Stimulated activated CD8-positive, alpha-beta memory T cell treated with anti-CD3 and anti-CD28 coated beads, Interleukin-15, amount 100 ng/mL, for 24 hours (primary cell): ENCODE results near the gene PTPN9.
"Not testable (repeated sequence)": the region's sequence is repeated elsewhere in the genome, so short reads cannot be mapped to it uniquely, and the experiment has no call there.

Source experiments
- DNase-seq: peaks from one replicate; pipeline ENCODE4 v3.0.0-alpha.2; 2020; ENCODE audit warnings: low read depth

PTPN9 gene

GRCh38 chr15:75582943-75583342 is 3.8 kb upstream of the PTPN9 start:
- not testable (repeated sequence) for DNase-seq

- no peak for DNase-seq
Observed at GRCh38 chr15:75578173-75578947, 755 bp downstream of the PTPN9 start.

- no peak for DNase-seq
Observed at GRCh38 chr15:75577401-75578172, 1.5 kb downstream of the PTPN9 start.

- no peak for DNase-seq
Observed at GRCh38 chr15:75573648-75574384, 5.3 kb downstream of the PTPN9 start.

- DNase-seq, result no peak
Observed at GRCh38 chr15:75570126-75570845, 8.8 kb downstream of the PTPN9 start.

- DNase-seq, result no peak
Observed at GRCh38 chr15:75565062-75565970, 13.8 kb downstream of the PTPN9 start.

GRCh38 chr15:75561888-75562287 is 17.2 kb downstream of the PTPN9 start:
- no peak for DNase-seq

GRCh38 chr15:75559360-75559759 is 19.8 kb downstream of the PTPN9 start:
- not testable (repeated sequence) for DNase-seq

GRCh38 chr15:75558955-75559354 is 20.2 kb downstream of the PTPN9 start:
- not testable (repeated sequence) for DNase-seq

GRCh38 chr15:75554717-75555116 is 24.4 kb downstream of the PTPN9 start:
- DNase-seq, result no peak

GRCh38 chr15:75553659-75554058 is 25.5 kb downstream of the PTPN9 start:
- no peak for DNase-seq

- no peak for DNase-seq
Observed at GRCh38 chr15:75551091-75551490, 28.0 kb downstream of the PTPN9 start.

- DNase-seq, result no peak
Observed at GRCh38 chr15:75545064-75545463, 34.1 kb downstream of the PTPN9 start.

GRCh38 chr15:75544359-75544758 is 34.8 kb downstream of the PTPN9 start:
- no peak for DNase-seq

GRCh38 chr15:75542949-75543545 is 36.1 kb downstream of the PTPN9 start:
- not testable (repeated sequence) for DNase-seq

- DNase-seq, result no peak
Observed at GRCh38 chr15:75542386-75542797, 36.7 kb downstream of the PTPN9 start.

- DNase-seq, result no peak
Observed at GRCh38 chr15:75538376-75538775, 40.7 kb downstream of the PTPN9 start.

- DNase-seq, result no peak
Observed at GRCh38 chr15:75533945-75534344, 45.2 kb downstream of the PTPN9 start.

GRCh38 chr15:75532413-75533250 is 46.5 kb downstream of the PTPN9 start:
- DNase-seq, result no peak

- DNase-seq, result no peak
Observed at GRCh38 chr15:75531041-75531450, 48.1 kb downstream of the PTPN9 start.
